Fibroblast of mammary gland (primary cell): ENCODE results near the gene FGD5.

Experiments
- DNase-seq: peaks from one replicate; pipeline ENCODE4 v3.0.0-alpha.2; 2010; ENCODE audit warnings: low read depth
- H3K4me3 ChIP-seq: 2 replicates; pipeline ENCODE4 v1.5.1; 2011; ENCODE audit warnings: low read depth, mild to moderate bottlenecking, low read length, moderate library complexity; ENCODE audit not compliant: control insufficient read depth
- CTCF ChIP-seq: conservative IDR thresholded peaks from 2 replicates; pipeline ENCODE4 v1.5.1; 2011; ENCODE audit warnings: low read depth, low read length, inconsistent platforms; ENCODE audit not compliant: control insufficient read depth, insufficient read depth

Gene FGD5

GRCh38 chr3:14847613-14848541 lies 29.1 kb downstream of the FGD5 start:
- TF ChIP-seq CTCF, result no peak
- no peak overlapping the region for H3K4me3 ChIP-seq
- DNase-seq, result no peak

GRCh38 chr3:14848906-14849305 lies 30.1 kb downstream of the FGD5 start:
- TF ChIP-seq CTCF, result no peak
- no peak overlapping the region for H3K4me3 ChIP-seq
- DNase-seq, result no peak

- DNase-seq, result no peak
- H3K4me3 ChIP-seq, result no peak overlapping the region
- no peak for TF ChIP-seq CTCF
Measured at GRCh38 chr3:14849638-14850230, 31.0 kb downstream of the FGD5 start.

- TF ChIP-seq CTCF, result no peak
- no peak for DNase-seq
- H3K4me3 ChIP-seq, result no peak overlapping the region
Measured at GRCh38 chr3:14852058-14852594, 33.4 kb downstream of the FGD5 start.

- no peak for TF ChIP-seq CTCF
- H3K4me3 ChIP-seq, result no peak overlapping the region
- no peak for DNase-seq
Measured at GRCh38 chr3:14852717-14853116, 34.0 kb downstream of the FGD5 start.

- TF ChIP-seq CTCF, result no peak
- DNase-seq, result no peak
- H3K4me3 ChIP-seq, result no peak overlapping the region
Measured at GRCh38 chr3:14853271-14853951, 34.6 kb downstream of the FGD5 start.
